ENCODE data around the gene ZGPAT. TPM values are rescaled to one million over a fixed set of nuclear protein-coding genes. Genes with fewer than 3 reads are reported as not detected.
"Not testable (repeated sequence)": the region's sequence is repeated elsewhere in the genome, so short reads cannot be mapped to it uniquely, and the experiment has no call there.

The ZGPAT gene
- polyA plus RNA-seq, 1 donor: 20.1 TPM

DNA sequence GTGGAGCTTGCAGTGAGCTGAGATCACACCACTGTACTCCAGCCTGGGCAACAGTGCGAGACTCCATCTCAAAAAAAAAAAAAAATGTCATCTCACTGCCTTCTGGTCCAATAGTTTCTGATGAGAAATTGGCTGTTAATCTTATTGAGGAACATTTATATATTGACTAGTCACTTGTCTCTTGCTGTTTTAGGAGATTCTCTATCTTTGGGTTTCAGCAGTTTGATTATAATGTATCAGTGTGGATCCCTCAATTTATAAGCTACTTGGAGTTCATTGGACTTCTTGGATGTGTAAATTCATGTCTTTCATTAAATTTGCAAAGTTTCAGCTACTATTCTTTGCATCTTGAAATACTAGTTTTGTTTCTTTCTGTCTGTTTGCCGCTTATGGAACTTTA is 11.2 kb downstream of the ZGPAT start:
- Histone ChIP-seq H3K9me3 (ENCODE audit: control insufficient read depth, low read depth, low read length) (peaks cover 26% of the 10 kb centered on the region), H3K27me3 (ENCODE audit: control insufficient read depth, insufficient read depth, low read length) (no peaks in the 10 kb centered on the region), H3K4me3 (ENCODE audit: low read length) (no peak overlapping the region), H3K4me1 (ENCODE audit: control insufficient read depth, insufficient read depth, low read length) (no peaks in the 10 kb centered on the region), H3K27ac (ENCODE audit: low read length) (no peak overlapping the region), H3K36me3 (ENCODE audit: control insufficient read depth, insufficient read depth, low read length) (peaks cover 38% of the 10 kb centered on the region)
- no peak for DNase-seq
- 100% methylated on average over 1 of the region's 2 CpGs for WGBS (ENCODE audit: insufficient coverage, low lambda C conversion rate)

DNA sequence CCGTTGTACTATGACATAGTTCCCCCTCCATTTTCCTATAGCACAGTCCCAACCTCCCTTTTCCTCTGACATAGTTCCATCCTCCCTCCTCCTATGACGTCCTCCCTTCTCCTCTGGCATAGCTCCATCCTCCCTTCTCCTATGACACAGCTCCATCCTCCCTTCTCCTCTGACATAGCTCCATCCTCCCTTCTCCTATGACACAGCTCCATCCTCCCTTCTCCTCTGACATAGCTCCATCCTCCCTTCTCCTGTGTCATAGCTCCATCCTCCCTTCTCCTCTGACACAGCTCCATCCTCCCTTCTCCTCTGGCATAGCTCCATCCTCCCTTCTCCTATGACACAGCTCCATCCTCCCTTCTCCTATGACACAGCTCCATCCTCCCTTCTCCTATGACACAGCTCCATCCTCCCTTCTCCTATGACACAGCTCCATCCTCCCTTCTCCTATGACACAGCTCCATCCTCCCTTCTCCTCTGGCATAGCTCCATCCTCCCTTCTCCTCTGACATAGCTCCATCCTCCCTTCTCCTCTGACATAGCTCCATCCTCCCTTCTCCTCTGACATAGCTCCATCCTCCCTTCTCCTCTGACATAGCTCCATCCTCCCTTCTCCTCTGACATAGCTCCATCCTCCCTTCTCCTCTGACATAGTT is 15.3 kb downstream of the ZGPAT start:
- H3K27me3 ChIP-seq (ENCODE audit: control insufficient read depth, insufficient read depth, low read length); H3K4me1 ChIP-seq (ENCODE audit: control insufficient read depth, insufficient read depth, low read length); DNase-seq; H3K27ac ChIP-seq (ENCODE audit: low read length); H3K4me3 ChIP-seq (ENCODE audit: low read length): not testable (repeated sequence)
- Histone ChIP-seq H3K36me3 (ENCODE audit: control insufficient read depth, insufficient read depth, low read length) (peaks cover 26% of the 10 kb centered on the region), H3K9me3 (ENCODE audit: control insufficient read depth, low read depth, low read length) (peaks cover 26% of the 10 kb centered on the region)
- WGBS (ENCODE audit: insufficient coverage, low lambda C conversion rate): 83% methylated on average over 1 of the region's 2 CpGs

DNA sequence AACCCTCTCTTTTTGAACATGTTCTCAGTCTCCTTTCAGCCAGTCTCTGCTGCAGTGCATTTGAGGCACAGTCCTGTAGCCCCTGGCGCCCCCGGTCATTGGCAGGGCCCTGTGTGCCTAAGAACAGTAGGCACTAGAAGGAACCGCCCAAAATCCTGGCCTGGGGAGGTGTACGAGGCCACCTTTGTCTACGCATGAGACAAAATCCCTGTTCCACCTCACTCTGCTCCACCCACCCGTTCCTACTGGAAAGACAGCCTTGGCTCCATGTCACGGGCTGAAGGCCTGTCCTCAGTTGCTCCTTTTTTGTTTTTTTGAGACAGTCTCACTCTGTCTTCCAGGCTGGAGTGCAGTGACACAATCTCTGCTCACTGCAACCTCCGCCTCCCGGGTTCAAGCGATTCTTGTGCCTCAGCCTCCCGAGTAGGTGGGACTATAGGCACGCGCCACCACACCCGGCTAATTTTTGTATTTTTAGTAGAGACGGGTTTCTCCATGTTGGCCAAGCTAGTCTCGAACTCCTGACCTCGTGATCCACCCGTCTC is 22.4 kb downstream of the ZGPAT start:
- not testable (repeated sequence) for H3K27ac ChIP-seq (ENCODE audit: low read length); H3K27me3 ChIP-seq (ENCODE audit: control insufficient read depth, insufficient read depth, low read length); H3K9me3 ChIP-seq (ENCODE audit: control insufficient read depth, low read depth, low read length); DNase-seq; H3K4me3 ChIP-seq (ENCODE audit: low read length)
- H3K36me3 ChIP-seq (ENCODE audit: control insufficient read depth, insufficient read depth, low read length): peaks cover 25% of the 10 kb centered on the region
- no CpG with 5 or more reads among the region's 18 CpGs for WGBS (ENCODE audit: insufficient coverage, low lambda C conversion rate)
- peaks cover 13% of the 10 kb centered on the region for H3K4me1 ChIP-seq (ENCODE audit: control insufficient read depth, insufficient read depth, low read length)

DNA sequence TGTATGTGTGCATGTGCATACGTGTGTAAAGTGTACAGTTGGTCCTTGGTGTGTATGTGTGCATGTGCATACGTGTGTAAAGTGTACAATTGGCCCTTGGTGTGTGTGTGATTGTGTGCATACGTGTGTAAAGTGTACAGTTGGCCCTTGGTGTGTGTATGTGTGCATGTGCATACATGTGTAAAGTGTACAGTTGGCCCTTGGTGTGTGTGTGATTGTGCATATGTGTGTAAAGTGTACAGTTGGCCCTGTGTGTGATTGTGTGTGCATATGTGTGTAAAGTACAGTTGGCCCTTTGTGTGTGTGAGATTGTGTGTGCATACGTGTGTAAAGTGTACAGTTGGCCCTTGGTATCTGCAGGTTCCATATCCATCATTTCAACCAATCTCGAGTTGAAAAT is 23.6 kb downstream of the ZGPAT start:
- Histone ChIP-seq H3K9me3 (ENCODE audit: control insufficient read depth, low read depth, low read length) (no peaks in the 10 kb centered on the region), H3K4me3 (ENCODE audit: low read length) (no peak overlapping the region), H3K27me3 (ENCODE audit: control insufficient read depth, insufficient read depth, low read length) (no peaks in the 10 kb centered on the region), H3K27ac (ENCODE audit: low read length) (no peak overlapping the region), H3K4me1 (ENCODE audit: control insufficient read depth, insufficient read depth, low read length) (peaks cover 13% of the 10 kb centered on the region), H3K36me3 (ENCODE audit: control insufficient read depth, insufficient read depth, low read length) (peaks cover 36% of the 10 kb centered on the region)
- no peak for DNase-seq
- no CpG with 5 or more reads among the region's 5 CpGs for WGBS (ENCODE audit: insufficient coverage, low lambda C conversion rate)

DNA sequence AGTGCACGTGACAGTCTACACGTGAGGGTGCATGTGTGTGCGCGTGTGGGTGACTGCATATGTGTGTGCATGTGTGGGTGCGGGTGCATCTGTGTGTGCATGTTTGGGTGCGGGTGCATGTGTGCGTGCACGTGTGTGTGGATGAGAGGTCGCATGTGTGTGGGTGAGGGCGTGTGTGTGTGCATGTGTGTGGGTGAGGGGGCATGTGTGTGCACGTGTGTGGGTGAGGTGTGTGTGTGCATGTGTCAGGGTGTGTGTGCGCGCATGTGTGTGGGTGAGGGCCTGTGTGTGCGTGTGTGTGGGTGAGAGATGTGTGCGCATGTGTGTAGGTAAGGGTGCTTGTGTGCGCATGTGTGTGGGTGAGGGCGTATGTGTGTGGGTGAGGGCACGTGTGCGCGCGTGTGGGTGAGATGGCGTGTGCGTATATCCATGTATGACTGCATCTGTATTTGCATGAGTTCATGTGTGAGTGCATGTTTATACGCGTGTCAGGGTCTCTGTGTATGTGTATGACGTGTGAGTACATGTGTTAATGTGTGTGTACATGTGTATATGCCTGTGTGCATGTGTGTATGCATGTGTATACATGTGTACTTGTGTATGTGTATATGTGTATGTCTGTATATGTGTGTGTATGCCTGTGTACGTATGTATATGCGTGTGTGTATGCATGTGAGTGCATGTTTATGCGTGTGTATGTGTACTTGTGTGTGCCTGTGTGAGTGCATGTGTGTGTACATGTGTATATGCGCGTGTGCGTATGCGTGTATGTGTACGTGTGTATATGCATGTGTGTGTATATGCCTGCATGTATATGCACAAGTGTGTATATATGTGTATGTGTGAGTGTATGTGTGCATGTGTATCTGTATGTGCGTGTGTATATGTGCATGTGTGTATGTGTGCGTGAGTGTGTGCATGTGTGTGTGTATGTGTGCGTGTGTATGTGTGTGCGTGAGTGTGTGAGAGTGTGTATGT is 24.6 kb downstream of the ZGPAT start:
- Histone ChIP-seq H3K27ac (ENCODE audit: low read length) (no peak overlapping the region), H3K4me1 (ENCODE audit: control insufficient read depth, insufficient read depth, low read length) (peaks cover 12% of the 10 kb centered on the region), H3K27me3 (ENCODE audit: control insufficient read depth, insufficient read depth, low read length) (no peaks in the 10 kb centered on the region), H3K36me3 (ENCODE audit: control insufficient read depth, insufficient read depth, low read length) (peaks cover 37% of the 10 kb centered on the region), H3K4me3 (ENCODE audit: low read length) (no peak overlapping the region), H3K9me3 (ENCODE audit: control insufficient read depth, low read depth, low read length) (no peaks in the 10 kb centered on the region)
- DNase-seq: no peak
- WGBS (ENCODE audit: insufficient coverage, low lambda C conversion rate): 100% methylated on average over 2 of the region's 38 CpGs

DNA sequence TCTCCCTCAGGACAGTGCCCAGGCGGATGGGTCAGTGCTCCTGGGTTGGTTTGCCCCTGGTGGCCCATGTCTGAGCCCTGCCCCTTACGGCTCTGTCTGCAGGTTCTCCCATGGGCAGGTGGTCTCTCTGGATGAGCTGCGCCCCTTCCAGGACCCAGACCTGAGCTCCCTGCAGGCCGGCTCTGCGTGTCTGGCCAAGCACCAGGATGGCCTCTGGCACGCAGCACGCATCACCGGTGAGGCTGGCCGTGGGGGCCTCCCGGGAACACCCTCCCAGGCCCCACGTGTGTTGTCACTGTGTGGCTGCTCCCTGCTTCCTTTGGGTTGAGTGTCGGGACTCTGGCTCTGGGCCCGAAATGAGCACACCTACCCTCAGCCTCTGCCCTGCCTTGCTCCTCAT is 25.3 kb downstream of the ZGPAT start:
- H3K27ac ChIP-seq (ENCODE audit: low read length): no peak overlapping the region
- no peak overlapping the region for H3K4me3 ChIP-seq (ENCODE audit: low read length)
- H3K9me3 ChIP-seq (ENCODE audit: control insufficient read depth, low read depth, low read length): no peaks in the 10 kb centered on the region
- no peaks in the 10 kb centered on the region for H3K27me3 ChIP-seq (ENCODE audit: control insufficient read depth, insufficient read depth, low read length)
- no peak for DNase-seq
- H3K4me1 ChIP-seq (ENCODE audit: control insufficient read depth, insufficient read depth, low read length): peaks cover 13% of the 10 kb centered on the region
- peaks cover 37% of the 10 kb centered on the region for H3K36me3 ChIP-seq (ENCODE audit: control insufficient read depth, insufficient read depth, low read length)
- WGBS (ENCODE audit: insufficient coverage, low lambda C conversion rate): no CpG with 5 or more reads among the region's 13 CpGs

DNA sequence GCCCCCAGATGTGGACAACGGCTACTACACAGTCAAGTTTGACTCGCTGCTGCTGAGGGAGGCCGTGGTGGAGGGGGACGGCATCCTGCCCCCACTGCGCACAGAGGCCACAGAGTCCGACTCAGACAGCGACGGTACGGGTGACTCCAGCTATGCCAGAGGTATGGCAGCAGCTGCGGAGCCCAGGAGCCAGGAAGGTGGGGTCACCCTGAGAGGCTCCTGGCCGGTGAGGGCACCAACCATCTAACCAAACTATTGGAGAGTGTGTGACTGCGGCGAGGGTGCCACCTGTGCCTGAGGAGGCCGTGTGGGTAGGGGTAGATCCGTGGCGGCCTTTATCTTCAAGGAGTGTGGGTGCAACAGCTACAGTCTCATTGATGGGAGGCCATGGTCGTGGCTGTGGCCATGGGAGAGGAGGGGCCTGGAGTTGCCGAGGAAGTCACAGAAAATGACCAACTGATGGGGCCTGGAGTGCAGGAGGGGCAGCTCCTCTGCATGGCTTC is 25.8 kb downstream of the ZGPAT start:
- no peak overlapping the region for H3K4me3 ChIP-seq (ENCODE audit: low read length)
- H3K27me3 ChIP-seq (ENCODE audit: control insufficient read depth, insufficient read depth, low read length): no peaks in the 10 kb centered on the region
- H3K4me1 ChIP-seq (ENCODE audit: control insufficient read depth, insufficient read depth, low read length): peaks cover 13% of the 10 kb centered on the region
- DNase-seq: no peak
- H3K36me3 ChIP-seq (ENCODE audit: control insufficient read depth, insufficient read depth, low read length): peaks cover 37% of the 10 kb centered on the region
- H3K27ac ChIP-seq (ENCODE audit: low read length): no peak overlapping the region
- no peaks in the 10 kb centered on the region for H3K9me3 ChIP-seq (ENCODE audit: control insufficient read depth, low read depth, low read length)
- WGBS (ENCODE audit: insufficient coverage, low lambda C conversion rate): no CpG with 5 or more reads among the region's 18 CpGs

DNA sequence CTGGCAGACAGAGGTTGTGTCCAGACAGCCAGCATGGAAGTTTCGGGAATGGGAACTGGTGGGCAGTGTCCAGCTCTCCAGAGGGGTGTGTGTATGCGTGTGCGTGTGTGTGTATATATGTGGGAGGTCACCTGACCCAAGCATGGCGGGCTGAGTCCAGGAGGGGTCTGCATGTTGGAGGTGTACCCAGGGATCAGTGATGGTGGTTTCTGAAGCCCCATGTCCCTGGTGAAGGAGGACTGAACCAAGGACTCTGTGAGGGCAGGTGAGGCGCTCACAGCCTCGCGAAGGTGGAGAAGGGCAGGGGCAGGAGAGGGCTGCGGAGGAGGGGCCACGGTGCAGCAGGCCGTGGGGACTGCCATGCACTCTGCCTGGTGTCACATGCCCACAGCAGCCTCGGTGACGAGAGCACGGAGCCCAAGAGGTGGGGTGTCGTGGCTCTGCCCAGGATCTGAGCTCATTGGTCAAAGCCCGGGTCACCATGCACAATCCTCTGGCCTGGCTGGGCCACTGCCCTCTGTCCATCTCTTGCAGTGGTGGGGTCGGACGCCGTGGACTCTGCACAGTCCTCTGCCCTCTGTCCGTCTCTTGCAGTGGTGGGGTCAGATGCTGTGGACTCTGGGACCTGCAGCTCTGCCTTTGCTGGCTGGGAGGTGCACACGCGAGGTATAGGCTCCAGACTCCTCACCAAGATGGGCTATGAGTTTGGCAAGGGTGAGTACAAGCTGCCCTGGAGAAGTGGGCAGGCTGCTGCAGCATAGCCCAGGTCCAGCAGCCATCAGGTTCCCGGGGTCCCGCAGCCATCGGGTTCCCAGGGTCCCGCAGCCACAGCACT is 26.5 kb downstream of the ZGPAT start:
- no peaks in the 10 kb centered on the region for H3K9me3 ChIP-seq (ENCODE audit: control insufficient read depth, low read depth, low read length)
- DNase-seq: no peak
- H3K4me3 ChIP-seq (ENCODE audit: low read length): no peak overlapping the region
- peaks cover 14% of the 10 kb centered on the region for H3K4me1 ChIP-seq (ENCODE audit: control insufficient read depth, insufficient read depth, low read length)
- peaks cover 37% of the 10 kb centered on the region for H3K36me3 ChIP-seq (ENCODE audit: control insufficient read depth, insufficient read depth, low read length)
- H3K27ac ChIP-seq (ENCODE audit: low read length): no peak overlapping the region
- WGBS (ENCODE audit: insufficient coverage, low lambda C conversion rate): no CpG with 5 or more reads among the region's 25 CpGs
- H3K27me3 ChIP-seq (ENCODE audit: control insufficient read depth, insufficient read depth, low read length): no peaks in the 10 kb centered on the region

DNA sequence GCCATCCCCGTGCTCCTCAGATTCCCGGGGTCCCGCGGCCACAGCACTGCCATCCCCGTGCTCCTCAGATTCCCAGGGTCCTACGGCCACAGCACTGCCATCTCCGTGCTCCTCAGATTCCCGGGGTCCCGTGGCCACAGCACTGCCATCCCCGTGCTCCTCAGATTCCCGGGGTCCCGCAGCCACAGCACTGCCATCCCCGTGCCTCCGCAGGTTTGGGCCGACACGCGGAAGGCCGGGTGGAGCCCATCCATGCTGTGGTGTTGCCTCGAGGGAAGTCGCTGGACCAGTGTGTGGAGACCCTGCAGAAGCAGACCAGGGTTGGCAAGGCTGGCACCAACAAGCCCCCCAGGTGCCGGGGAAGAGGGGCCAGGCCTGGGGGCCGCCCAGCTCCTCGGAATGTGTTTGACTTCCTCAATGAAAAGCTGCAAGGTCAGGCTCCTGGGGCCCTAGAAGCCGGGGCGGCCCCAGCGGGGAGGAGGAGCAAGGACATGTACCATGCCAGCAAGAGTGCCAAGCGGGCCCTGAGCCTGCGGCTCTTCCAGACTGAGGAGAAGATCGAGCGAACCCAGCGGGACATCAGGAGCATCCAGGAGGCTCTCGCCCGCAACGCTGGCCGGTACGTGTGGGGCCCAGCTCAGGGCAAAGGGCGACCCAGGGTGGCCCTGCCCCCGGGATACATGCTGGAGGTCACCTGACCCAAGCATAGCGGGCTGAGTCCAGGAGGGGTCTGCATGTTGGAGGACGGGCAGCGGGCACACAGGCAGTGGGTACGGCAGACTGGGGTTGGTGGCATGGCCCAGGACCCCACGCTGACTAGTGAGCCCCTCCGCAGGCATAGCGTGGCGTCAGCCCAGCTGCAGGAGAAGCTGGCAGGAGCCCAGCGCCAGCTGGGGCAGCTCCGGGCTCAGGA is 27.4 kb downstream of the ZGPAT start:
- no peak overlapping the region for H3K27ac ChIP-seq (ENCODE audit: low read length)
- no peak for DNase-seq
- no peaks in the 10 kb centered on the region for H3K9me3 ChIP-seq (ENCODE audit: control insufficient read depth, low read depth, low read length)
- H3K36me3 ChIP-seq (ENCODE audit: control insufficient read depth, insufficient read depth, low read length): peaks cover 37% of the 10 kb centered on the region
- no peak overlapping the region for H3K4me3 ChIP-seq (ENCODE audit: low read length)
- no peaks in the 10 kb centered on the region for H3K27me3 ChIP-seq (ENCODE audit: control insufficient read depth, insufficient read depth, low read length)
- no CpG with 5 or more reads among the region's 48 CpGs for WGBS (ENCODE audit: insufficient coverage, low lambda C conversion rate)
- peaks cover 14% of the 10 kb centered on the region for H3K4me1 ChIP-seq (ENCODE audit: control insufficient read depth, insufficient read depth, low read length)
